Stimulated activated CD8-positive, alpha-beta memory T cell treated with anti-CD3 and anti-CD28 coated beads, Interleukin-4, amount 100 ng/mL, for 48 hours (primary cell): Measurements from ENCODE around the gene HUS1.
"Not testable (repeated sequence)": the region's sequence is repeated elsewhere in the genome, so short reads cannot be mapped to it uniquely, and the experiment has no call there.

ENCODE experiments used
- DNase-seq: peaks from one replicate; pipeline ENCODE4 v3.0.0-alpha.2; 2020

The HUS1 gene

GRCh38 chr7:47916514-47916913 lies 62.9 kb downstream of the HUS1 start:
- not testable (repeated sequence) for DNase-seq

GRCh38 chr7:47915616-47915976 lies 63.8 kb downstream of the HUS1 start:
- no peak for DNase-seq

GRCh38 chr7:47914717-47915615 lies 64.4 kb downstream of the HUS1 start:
- DNase-seq = no peak
